H1 (cell line): ENCODE measurements around the gene MEIS2. TPM values are rescaled to one million over a fixed set of nuclear protein-coding genes. Genes with fewer than 3 reads are reported as not detected.

Experiments
- CTCF ChIA-PET: fragments of 300-600 bp; sonication (Branson Sonifier 250); formaldehyde crosslinking; loops from one replicate; lab custom pipeline; 2021; ENCODE audit not compliant: partially characterized antibody; lab: Charles Lee
- POLR2A ChIA-PET: fragments of 300-600 bp; sonication (Branson Sonifier 250); formaldehyde crosslinking; loops from one replicate; lab custom pipeline; 2021; ENCODE audit warnings: inconsistent platforms; ENCODE audit not compliant: partially characterized antibody; lab: Charles Lee
- DNase-seq, 2 experiments: peaks; one replicate each; pipeline versions ENCODE4 v3.0.0 to v3.0.0-alpha.2; 2010 to 2022; ENCODE audit warnings: low spot score in 2 of 2, low read depth in 1 of 2, mixed read lengths in 1 of 2
- FAIRE-seq: peaks from 2 replicates; lab custom pipeline; 2011; peaks lifted over from hg19 to GRCh38; lab: Jason Lieb, UNC
- H2AFZ ChIP-seq: 2 replicates; pipeline ENCODE4 v1.8.1; 2012; ENCODE audit warnings: low read length, inconsistent platforms
- H2AK5ac ChIP-seq: 2 replicates; pipeline ENCODE4 v1.6.1; 2013; ENCODE audit warnings: low read depth, low read length
- H2BK120ac ChIP-seq: replicated peaks from 2 replicates; pipeline ENCODE3; 2013; ENCODE audit warnings: low read depth, low read length, inconsistent platforms
- H2BK12ac ChIP-seq: 2 replicates; pipeline ENCODE4 v1.6.1; 2013; ENCODE audit warnings: low read depth, low read length
- H2BK15ac ChIP-seq: 2 replicates; pipeline ENCODE4 v1.6.1; 2013; ENCODE audit warnings: low read length
- H2BK20ac ChIP-seq: 2 replicates; pipeline ENCODE4 v1.6.1; 2013; ENCODE audit warnings: low read length
- H2BK5ac ChIP-seq: 2 replicates; pipeline ENCODE4 v1.6.1; 2013; ENCODE audit warnings: low read depth, low read length
- H3K14ac ChIP-seq: 2 replicates; pipeline ENCODE4 v1.6.1; 2013; ENCODE audit warnings: inconsistent platforms; ENCODE audit not compliant: insufficient read length
- H3K18ac ChIP-seq: 2 replicates; pipeline ENCODE4 v1.6.1; 2013; ENCODE audit warnings: low read length; ENCODE audit errors: extremely low read depth
- H3K23ac ChIP-seq: 2 replicates; pipeline ENCODE4 v1.6.1; 2013; ENCODE audit warnings: inconsistent platforms; ENCODE audit not compliant: insufficient read length
- H3K23me2 ChIP-seq: 2 replicates; pipeline ENCODE4 v1.6.1; 2013; ENCODE audit warnings: low read depth, low read length
- H3K27ac ChIP-seq: 2 replicates; pipeline ENCODE4 v1.6.1; 2011; ENCODE audit warnings: low read depth, low read length, inconsistent platforms
- H3K27me3 ChIP-seq, 4 experiments: replicated peaks in 1 of 4; 1 replicate in 1 of 4; 2 replicates in 3 of 4; pipeline versions ENCODE4 v1.6.1 to v1.8.1; 2011 to 2013; ENCODE audit warnings: low read length in 3 of 4, mild to moderate bottlenecking in 3 of 4, inconsistent platforms in 2 of 4, mixed read lengths in 2 of 4, moderate library complexity in 1 of 4; ENCODE audit not compliant: control insufficient read depth in 3 of 4, insufficient read depth in 3 of 4; ENCODE audit errors: extremely low read depth in 1 of 4
- H3K36me3 ChIP-seq, 4 experiments: 2 replicates each; pipeline versions ENCODE4 v1.6.1 to v1.8.1; 2011 to 2013; ENCODE audit warnings: mild to moderate bottlenecking in 4 of 4, low read length in 3 of 4, moderate library complexity in 2 of 4, control low read depth in 1 of 4, inconsistent platforms in 1 of 4; ENCODE audit not compliant: insufficient read depth in 4 of 4, control insufficient read depth in 2 of 4
- H3K4ac ChIP-seq: replicated peaks from 2 replicates; pipeline ENCODE3; 2013; ENCODE audit warnings: low read length, low read depth, mixed read lengths, inconsistent platforms; ENCODE audit not compliant: insufficient read length
- H3K4me1 ChIP-seq, 4 experiments: replicated peaks in 1 of 4; 1 replicate in 1 of 4; 2 replicates in 3 of 4; pipeline versions ENCODE4 v1.6.1 to v1.8.1; 2011 to 2013; ENCODE audit warnings: low read length in 3 of 4, inconsistent platforms in 2 of 4, mixed read lengths in 1 of 4; ENCODE audit not compliant: insufficient read depth in 4 of 4, control insufficient read depth in 3 of 4
- H3K4me2 ChIP-seq, 2 experiments: 2 replicates each; pipeline versions ENCODE4 v1.6.1 to v1.8.1; 2011 to 2013; ENCODE audit warnings: low read depth in 2 of 2, low read length in 2 of 2, control low read depth in 1 of 2, inconsistent platforms in 1 of 2, mild to moderate bottlenecking in 1 of 2; ENCODE audit not compliant: insufficient read depth in 1 of 2
- H3K4me3 ChIP-seq, 4 experiments: fragments of 200-600, 300-600 bp in 1 of 4; sonication (generic), shearing (Covaris generic), sonication (Bioruptor Twin) in 1 of 4; 2 replicates each; pipeline versions ENCODE4 v1.5.1 to v1.8.1; 2011 to 2016; ENCODE audit warnings: low read length in 4 of 4, low read depth in 3 of 4, control low read depth in 2 of 4, inconsistent platforms in 2 of 4, mild to moderate bottlenecking in 2 of 4, mixed read lengths in 1 of 4, moderate library complexity in 1 of 4; ENCODE audit not compliant: insufficient read depth in 2 of 4; ENCODE audit errors: extremely low read depth in 1 of 4
- H3K56ac ChIP-seq: replicated peaks from 2 replicates; pipeline ENCODE3; 2013; ENCODE audit warnings: low read depth, mild to moderate bottlenecking, mixed read lengths, low read length, inconsistent platforms; ENCODE audit not compliant: insufficient read length
- H3K79me1 ChIP-seq: 2 replicates; pipeline ENCODE4 v1.6.1; 2013; ENCODE audit warnings: low read depth, low read length, control low read depth
- H3K79me2 ChIP-seq, 2 experiments: 2 replicates each; pipeline versions ENCODE4 v1.6.1 to v1.8.1; 2012 to 2013; ENCODE audit warnings: low read length in 2 of 2, mild to moderate bottlenecking in 2 of 2, inconsistent platforms in 1 of 2; ENCODE audit not compliant: insufficient read depth in 2 of 2, control insufficient read depth in 1 of 2
- H3K9ac ChIP-seq, 4 experiments: replicated peaks in 1 of 4; 1 replicate in 1 of 4; 2 replicates in 3 of 4; pipeline versions ENCODE4 v1.6.1 to v1.8.1; 2011 to 2013; ENCODE audit warnings: low read depth in 3 of 4, low read length in 3 of 4, control low read depth in 2 of 4, mild to moderate bottlenecking in 2 of 4, moderate library complexity in 2 of 4, inconsistent platforms in 1 of 4; ENCODE audit errors: extremely low read depth in 1 of 4
- H3K9me3 ChIP-seq, 2 experiments: 2 replicates each; pipeline versions ENCODE4 v1.6.1 to v1.8.1; 2012 to 2013; ENCODE audit warnings: mild to moderate bottlenecking in 2 of 2, moderate library complexity in 2 of 2, control low read depth in 1 of 2, inconsistent platforms in 1 of 2, low read depth in 1 of 2, low read length in 1 of 2, mixed read lengths in 1 of 2; ENCODE audit not compliant: insufficient read depth in 2 of 2
- H4K20me1 ChIP-seq, 2 experiments: replicated peaks in 1 of 2; 2 replicates each; pipeline versions ENCODE3 to v1.8.1; 2011 to 2013; ENCODE audit warnings: inconsistent platforms in 2 of 2, low read length in 2 of 2, mild to moderate bottlenecking in 1 of 2; ENCODE audit not compliant: insufficient read depth in 2 of 2, control insufficient read depth in 1 of 2
- H4K5ac ChIP-seq: 2 replicates; pipeline ENCODE4 v1.6.1; 2013; ENCODE audit warnings: low read length, low read depth, mixed read lengths, inconsistent platforms; ENCODE audit not compliant: insufficient read length
- H4K8ac ChIP-seq: 2 replicates; pipeline ENCODE4 v1.8.0; 2013; ENCODE audit warnings: mild to moderate bottlenecking, moderate library complexity, low read length, inconsistent platforms; ENCODE audit not compliant: insufficient read depth; ENCODE audit errors: extremely low read depth
- H4K91ac ChIP-seq: replicated peaks from 2 replicates; pipeline ENCODE3; 2013; ENCODE audit warnings: low read length, mixed read lengths, inconsistent platforms; ENCODE audit not compliant: insufficient read length
- CEBPB ChIP-seq: IDR thresholded peaks from 2 replicates; pipeline ENCODE4 v1.6.1; 2012; ENCODE audit warnings: low read depth, low read length
- FOSL1 ChIP-seq: IDR thresholded peaks from 2 replicates; pipeline ENCODE4 v1.6.1; 2011; ENCODE audit warnings: mild to moderate bottlenecking, low read depth, low read length, moderate library complexity; ENCODE audit not compliant: insufficient read depth
- JUN ChIP-seq: IDR thresholded peaks from 2 replicates; pipeline ENCODE4 v1.6.1; 2011; ENCODE audit warnings: low read depth, mild to moderate bottlenecking, improper control_type of control experiment, low read length
- NANOG ChIP-seq: IDR thresholded peaks from 2 replicates; pipeline ENCODE4 v1.6.1; 2011; ENCODE audit warnings: low read length, low read depth, mild to moderate bottlenecking, inconsistent platforms; ENCODE audit not compliant: insufficient read depth, poor library complexity, severe bottlenecking
- POU5F1 ChIP-seq: IDR thresholded peaks from 2 replicates; pipeline ENCODE4 v1.6.1; 2011; ENCODE audit warnings: low read depth, mild to moderate bottlenecking, low read length, moderate library complexity
- RNF2 ChIP-seq: fragments of 200-900, 300-1000 bp; sonication (generic); IDR thresholded peaks from 2 replicates; pipeline ENCODE4 v1.7.1; 2016; ENCODE audit warnings: borderline replicate concordance, low read depth, mild to moderate bottlenecking, antibody characterized with exemption, low read length; ENCODE audit not compliant: poor library complexity, severe bottlenecking; ENCODE audit errors: missing control alignments
- TAF7 ChIP-seq: optimal IDR thresholded peaks from 2 replicates; pipeline ENCODE3; 2011; ENCODE audit warnings: low read depth, mild to moderate bottlenecking, inconsistent platforms, low read length, moderate library complexity, borderline replicate concordance
- TBP ChIP-seq: IDR thresholded peaks from 2 replicates; pipeline ENCODE4 v1.6.1; 2011; ENCODE audit warnings: low read depth, low read length, improper control_type of control experiment
- USF2 ChIP-seq: IDR thresholded peaks from 2 replicates; pipeline ENCODE4 v1.6.1; 2011; ENCODE audit warnings: low read length, improper control_type of control experiment
- WGBS, 2 experiments: shearing (Covaris generic) in 1 of 2; methylation state at CpG; one replicate each; pipeline versions ENCODE4 v1.1.6 to v1.1.7; 2013 to 2015; ENCODE audit warnings: low lambda C conversion rate in 2 of 2, mixed read lengths in 2 of 2, inconsistent platforms in 1 of 2, low coverage in 1 of 2, missing lambda C conversion rate in 1 of 2; ENCODE audit not compliant: insufficient replicate concordance in 2 of 2, insufficient coverage in 1 of 2, insufficient read length in 1 of 2; ENCODE audit errors: extremely low coverage in 1 of 2, missing lambda C conversion rate in 1 of 2; 5-methylcytosine and 5-hydroxymethylcytosine counted together
- polyA plus RNA-seq, 7 experiments: library from polyadenylated mRNA; depleted of rRNA in 3 of 7; stranded (reverse) in 5 of 7; unstranded in 2 of 7; fragments of >200 nt in 5 of 7; fragments of 200-250 nt in 2 of 7; gene quantifications; 1 replicate in 5 of 7; 2 replicates in 1 of 7; 4 replicates in 1 of 7; pipeline versions ENCODE4 v1.2.1 to v1.2.3, GENCODE V29; 2011 to 2013; ENCODE audit warnings: missing spikeins in 2 of 7, mixed read lengths in 2 of 7
- total RNA-seq: library from RNA; stranded (reverse); fragmentation: NEBNext Ultra II Directional; extraction: Animal tissue kit (Norgen Biotek cat#: 25700); gene quantifications from 2 replicates; pipeline ENCODE4 v1.2.1, GENCODE V29; 2021

MEIS2 gene
- total and polyA plus RNA-seq, 2 of the 8 experiments (the other 6 are each of a cell fraction or from before 2014, with no cell fraction given) = 0.22 to 1.2 TPM

- no peak overlapping the region for H2BK12ac ChIP-seq
- H2AFZ ChIP-seq = no peak overlapping the region
- no peak overlapping the region for H4K8ac ChIP-seq
- no peaks in the 10 kb centered on the region for H3K79me1 ChIP-seq
- no peaks in the 10 kb centered on the region for H4K20me1 ChIP-seq
- no peak overlapping the region for H3K23ac ChIP-seq
- TF ChIP-seq TBP = no peak
- TF ChIP-seq CEBPB = no peak
- TF ChIP-seq POU5F1 = no peak
- no peak for TF ChIP-seq NANOG
- no peak for TF ChIP-seq TAF7
- TF ChIP-seq RNF2 = no peak
- no peak for TF ChIP-seq USF2
- no peak for TF ChIP-seq FOSL1
- no peak for TF ChIP-seq JUN
- no peak overlapping the region for H3K4me3 ChIP-seq
- H3K14ac ChIP-seq = no peak overlapping the region
- no peaks in the 10 kb centered on the region for H3K23me2 ChIP-seq
- H3K4me2 ChIP-seq = no peak overlapping the region
- H3K79me2 ChIP-seq = no peaks in the 10 kb centered on the region
- H3K4ac ChIP-seq = no peak overlapping the region
- H3K18ac ChIP-seq = no peak overlapping the region
- H3K4me1 ChIP-seq = peaks cover 0 to 4% (median 3%) of the 10 kb centered on the region in 4 experiments; a peak in 2 of 7 replicates
- no peak overlapping the region for H2BK120ac ChIP-seq
- H4K5ac ChIP-seq = no peak overlapping the region
- H3K27ac ChIP-seq = no peak overlapping the region
- no peak overlapping the region for H3K9ac ChIP-seq
- no peak overlapping the region for H2BK20ac ChIP-seq
- no peak overlapping the region for H2AK5ac ChIP-seq
- ChIA-PET POLR2A (interaction anchor here (0.6 kb wide), 1 partner anchor 196 kb away, joined by 3 read pairs; no protein-coding TSS in a partner anchor), CTCF (interaction anchor here (0.6 to 1.0 kb wide), 2 partner anchors 23 to 47 kb away, joined by 3 read pairs; no protein-coding TSS in a partner anchor)
- no peaks in the 10 kb centered on the region for H3K36me3 ChIP-seq
- DNase-seq (no peak), FAIRE-seq (no peak)
- H3K9me3 ChIP-seq = no peaks in the 10 kb centered on the region
- H2BK5ac ChIP-seq = no peak overlapping the region
- H4K91ac ChIP-seq = no peak overlapping the region
- H2BK15ac ChIP-seq = no peak overlapping the region
- H3K56ac ChIP-seq = no peak overlapping the region
- no peaks in the 10 kb centered on the region; a peak in 1 of 7 replicates for H3K27me3 ChIP-seq
- 99% methylated on average over 7 of the region's 7 CpGs; no CpG with 5 or more reads in 1 of the 2 experiments for WGBS, 2 experiments
Observed at GRCh38 chr15:37010595-37010994, 89.8 kb downstream of the MEIS2 start.
